DMS53 treated with DMSO at 0.1 percent for 48 hours (cell line): ENCODE results near the gene PRRG4.
"Not testable (repeated sequence)": the region's sequence is repeated elsewhere in the genome, so short reads cannot be mapped to it uniquely, and the experiment has no call there.

Experiments
- DNase-seq: peaks from one replicate; lab custom pipeline; 2025; ENCODE audit not compliant: unreplicated experiment; lab: John Stamatoyannopoulos, UW

Gene PRRG4

DNA sequence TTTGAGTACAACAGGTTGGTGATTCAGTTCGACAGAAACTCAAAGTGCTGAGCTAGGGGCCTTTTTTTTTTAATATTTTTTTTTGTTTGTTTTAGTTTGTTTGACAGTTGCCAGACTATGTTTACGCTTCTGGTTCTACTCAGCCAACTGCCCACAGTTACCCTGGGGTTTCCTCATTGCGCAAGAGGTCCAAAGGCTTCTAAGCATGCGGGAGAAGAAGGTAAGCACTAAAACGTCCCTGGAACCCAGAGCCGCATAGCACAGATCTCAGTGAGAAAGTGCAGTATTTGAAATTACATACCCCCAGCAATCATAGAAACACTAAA lies 649 bp downstream of the PRRG4 start:
- peak; percentile 52 for DNase-seq

DNA sequence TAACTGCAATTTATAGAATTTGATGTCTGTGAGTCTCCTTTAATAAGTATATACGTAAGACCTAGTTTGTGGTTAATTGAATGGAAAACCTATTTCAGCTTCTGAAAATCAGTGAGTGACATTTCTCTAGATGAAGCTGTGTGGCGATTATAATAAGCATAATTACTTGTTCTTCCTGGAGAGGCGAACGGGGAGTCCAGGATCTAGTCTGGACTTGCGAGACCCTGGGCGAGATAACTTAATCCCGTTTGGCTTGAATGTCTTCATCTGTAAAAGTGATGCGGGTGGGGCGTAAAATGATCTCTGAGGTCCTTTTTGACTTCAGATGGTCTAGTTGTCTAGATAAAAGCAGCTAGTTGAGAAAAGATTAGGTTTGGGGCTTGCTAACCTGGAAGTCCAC lies 1.1 kb downstream of the PRRG4 start:
- DNase-seq = no peak

DNA sequence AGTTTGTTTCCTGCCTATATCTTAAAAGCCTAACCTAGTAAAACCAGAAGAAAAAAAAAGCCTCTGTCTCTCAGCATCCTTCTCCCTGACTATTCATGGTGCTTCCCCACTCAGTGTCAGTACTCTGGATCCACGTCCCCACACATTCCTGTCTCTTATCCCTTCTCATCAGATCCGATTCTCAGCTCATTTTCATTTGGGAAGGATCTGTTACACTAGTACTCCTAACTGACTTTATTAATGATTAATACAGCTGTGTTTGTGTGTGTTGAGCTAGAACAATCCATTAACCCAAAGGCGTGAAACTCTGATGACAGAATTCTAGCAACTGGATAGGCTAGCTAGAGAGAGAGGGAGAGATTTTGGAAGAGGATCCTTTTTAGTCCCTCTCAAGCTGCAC lies 1.5 kb downstream of the PRRG4 start:
- no peak for DNase-seq

DNA sequence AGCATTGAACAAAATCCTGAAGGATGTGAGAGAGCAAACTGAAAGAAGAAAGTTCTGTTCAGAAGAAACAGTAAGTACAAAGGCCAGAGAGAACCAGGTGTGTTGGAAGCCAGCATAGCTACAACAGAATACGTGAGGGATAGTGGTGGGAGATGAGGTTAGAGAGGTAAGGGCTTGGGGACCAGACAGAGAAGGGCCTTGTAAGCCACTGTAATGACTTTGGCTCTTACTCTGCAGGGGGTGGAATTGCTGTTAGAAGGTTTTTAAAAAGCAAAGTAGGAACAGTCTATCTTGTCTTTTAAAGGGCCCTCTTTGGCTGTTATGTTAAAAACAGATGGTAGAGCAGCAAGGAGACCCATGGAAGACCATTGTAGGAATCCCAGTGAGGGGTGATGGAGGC lies 4.2 kb downstream of the PRRG4 start:
- DNase-seq = no peak

DNA sequence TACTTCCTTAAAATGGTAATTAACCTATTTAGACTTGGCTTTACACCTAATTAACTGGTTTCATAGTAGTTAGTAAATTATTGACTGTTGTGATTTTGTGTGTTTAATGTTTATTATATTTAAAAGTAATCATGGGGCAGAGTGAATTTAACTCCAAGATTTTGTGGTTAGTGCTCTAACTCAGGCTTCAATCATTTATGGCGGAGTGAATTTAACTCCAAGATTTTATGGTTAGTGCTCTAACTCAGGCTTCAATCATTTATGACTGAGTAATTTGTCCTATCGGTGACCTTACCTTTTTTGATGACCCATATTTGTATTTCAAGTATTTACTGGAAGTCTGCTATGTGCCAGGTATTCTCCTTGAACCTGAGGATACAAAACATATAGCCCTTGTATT lies 7.2 kb downstream of the PRRG4 start:
- DNase-seq = no peak

DNA sequence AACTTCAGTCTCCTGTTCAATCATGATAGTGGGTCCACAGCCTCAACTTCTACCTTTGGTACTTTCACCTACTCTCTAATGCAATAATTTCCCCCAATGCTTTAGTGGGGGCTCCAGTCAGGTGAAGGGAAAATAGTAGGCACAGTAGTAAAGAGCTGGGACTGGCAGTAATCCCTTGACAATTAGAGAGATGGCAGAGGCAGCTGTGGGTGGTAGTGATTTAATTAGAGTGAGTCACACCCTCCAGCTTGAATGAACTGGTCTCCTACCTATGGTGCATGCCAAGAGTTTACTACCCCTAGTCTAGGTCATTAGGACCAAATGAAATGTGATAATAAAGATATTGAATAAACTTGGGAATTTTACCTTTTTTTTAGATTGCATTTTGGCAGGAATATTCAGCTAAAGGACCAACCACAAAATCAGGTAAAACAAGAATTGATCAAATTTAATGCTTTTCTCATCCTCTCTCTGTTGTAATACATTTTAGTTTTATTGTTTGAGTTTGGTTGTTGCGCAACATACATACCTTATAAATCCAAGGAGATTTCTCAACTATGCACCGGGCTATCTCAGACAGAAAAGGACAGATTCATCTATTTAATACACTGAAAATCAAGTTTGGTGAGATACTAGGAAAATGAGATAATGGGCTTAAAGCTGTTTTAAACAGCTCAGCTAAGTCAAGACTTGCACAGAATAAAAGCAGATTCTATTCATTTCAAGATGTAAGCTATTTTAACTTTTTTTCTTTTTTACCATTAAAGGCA lies 9.0 kb downstream of the PRRG4 start:
- DNase-seq = no peak

DNA sequence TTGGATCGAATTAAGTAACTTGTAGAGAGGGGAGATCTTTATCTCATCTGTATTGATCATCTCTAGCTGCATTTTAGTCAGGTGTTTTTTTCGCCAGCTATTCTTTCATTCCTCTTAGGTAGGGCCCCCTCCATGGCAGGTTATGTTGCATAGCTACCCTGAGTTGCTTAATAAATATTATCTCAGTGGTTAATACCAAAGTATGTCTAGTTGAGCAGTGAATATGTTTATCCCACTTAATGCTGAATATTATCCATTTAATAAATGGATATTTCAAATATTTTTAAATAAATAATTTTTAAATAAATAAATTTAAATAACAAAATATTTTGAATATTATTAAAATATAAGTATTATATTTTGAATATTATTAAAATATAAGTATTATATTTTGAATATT lies 9.6 kb downstream of the PRRG4 start:
- no peak for DNase-seq

DNA sequence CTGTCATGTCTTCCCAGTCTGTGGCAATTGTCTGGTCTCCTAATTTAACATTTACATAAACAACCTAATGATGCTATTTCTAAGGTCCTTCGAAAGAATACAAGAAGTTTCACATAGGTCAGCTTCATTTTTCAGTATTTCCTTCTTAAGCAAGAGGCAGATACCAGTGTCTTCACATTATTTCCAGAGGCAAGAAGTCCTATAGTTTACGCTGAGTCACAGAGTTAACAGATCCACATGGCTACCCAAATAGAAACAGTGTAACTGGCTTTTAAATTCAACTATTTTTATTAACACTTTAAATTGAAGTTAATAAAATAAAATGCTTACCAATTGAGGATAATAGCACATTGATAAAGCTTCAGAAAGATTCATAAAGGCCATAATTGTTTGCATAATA lies 10.9 kb downstream of the PRRG4 start:
- no peak for DNase-seq

DNA sequence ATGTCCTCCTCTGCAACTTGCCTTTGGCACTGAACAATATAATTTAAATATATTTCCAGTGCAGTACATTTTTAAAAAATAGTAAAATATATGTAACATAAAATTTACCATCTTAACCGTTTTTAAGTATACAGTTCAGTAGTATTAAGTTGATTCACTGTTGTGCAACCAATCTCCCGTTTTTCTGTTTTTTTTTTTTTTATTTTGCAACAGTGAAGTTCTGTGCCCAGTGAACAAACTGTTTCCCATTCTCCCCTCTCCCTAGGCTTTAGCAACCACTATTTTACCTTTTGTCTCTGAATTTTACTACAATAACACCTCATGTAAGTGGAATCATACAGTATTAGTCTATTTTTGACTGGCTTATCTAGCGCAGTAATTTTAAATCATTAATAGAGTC lies 13.8 kb downstream of the PRRG4 start:
- no peak for DNase-seq

DNA sequence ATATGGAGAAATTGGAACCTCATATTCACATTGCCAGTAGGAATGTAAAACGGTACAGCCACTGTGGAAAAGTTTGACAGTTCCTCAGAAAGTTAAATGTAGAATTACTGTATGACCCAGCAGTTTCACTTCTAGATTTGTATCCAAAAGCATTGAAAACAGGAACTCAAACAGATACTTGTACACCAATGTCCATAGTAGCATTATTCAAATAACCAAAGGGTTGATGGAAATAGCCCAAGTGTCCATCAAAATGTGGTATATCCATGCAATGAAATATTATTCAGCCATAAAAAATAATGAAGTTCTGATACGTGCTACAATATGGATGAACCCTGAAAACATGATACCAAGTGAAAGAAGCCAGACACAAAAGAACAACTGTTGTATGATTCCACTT lies 17.8 kb downstream of the PRRG4 start:
- no peak for DNase-seq

DNA sequence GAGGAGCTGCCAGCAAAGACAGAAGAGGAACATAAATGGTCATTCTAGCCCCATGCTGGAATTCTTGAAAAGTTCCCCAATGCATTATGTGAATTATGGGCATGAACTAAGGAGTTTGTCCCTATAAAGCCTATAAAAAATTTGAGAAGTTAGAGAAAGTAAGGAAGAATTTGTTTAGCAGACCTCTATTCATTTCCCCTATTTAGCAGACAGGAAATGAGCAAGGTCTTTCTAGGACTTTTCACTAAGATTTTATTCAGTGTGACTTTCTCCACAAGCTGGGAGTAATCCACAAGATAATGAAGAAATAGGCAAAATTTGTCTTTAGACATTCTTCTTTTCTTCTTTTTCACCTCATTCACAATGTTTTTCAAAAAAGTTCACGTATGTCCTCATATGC lies 20.0 kb downstream of the PRRG4 start:
- no peak for DNase-seq

DNA sequence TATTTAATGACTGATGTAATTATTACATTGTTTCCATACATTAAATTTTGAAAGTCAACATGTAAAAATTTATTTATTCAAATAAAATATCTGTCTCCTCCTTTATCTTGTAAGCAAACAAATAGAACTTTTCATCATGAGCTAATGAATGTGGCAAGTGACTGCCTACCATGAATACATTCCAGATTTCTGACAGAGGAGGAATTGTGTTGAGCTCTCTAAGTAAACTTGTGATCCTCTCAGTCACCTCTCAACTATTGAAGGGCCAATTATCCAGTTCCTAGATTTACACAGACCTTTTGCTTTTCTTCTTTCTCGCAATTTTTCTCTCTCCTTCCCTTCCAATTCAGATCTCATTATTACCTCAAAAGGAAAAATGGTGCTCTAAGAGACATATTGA lies 21.5 kb downstream of the PRRG4 start:
- DNase-seq = no peak

DNA sequence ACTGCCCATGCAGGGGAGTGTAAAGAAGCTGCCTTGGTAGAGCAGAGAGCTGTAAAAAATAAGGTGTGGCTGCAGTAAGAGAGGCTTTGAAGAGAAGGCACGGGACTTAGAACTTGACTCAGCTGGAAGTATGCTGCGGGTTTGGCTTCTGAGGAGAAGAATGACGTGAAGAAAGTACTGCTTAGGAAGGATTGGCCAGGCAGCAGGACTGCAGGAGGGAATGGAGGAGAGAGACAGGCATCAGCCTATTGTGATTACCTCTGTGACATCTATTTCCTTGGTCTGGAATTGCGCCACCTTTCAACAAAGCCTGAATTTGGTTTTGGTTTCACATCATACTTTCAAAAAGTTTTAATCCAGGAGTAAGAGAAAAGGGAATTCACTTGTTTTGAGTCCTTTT lies 22.5 kb downstream of the PRRG4 start:
- no peak for DNase-seq

DNA sequence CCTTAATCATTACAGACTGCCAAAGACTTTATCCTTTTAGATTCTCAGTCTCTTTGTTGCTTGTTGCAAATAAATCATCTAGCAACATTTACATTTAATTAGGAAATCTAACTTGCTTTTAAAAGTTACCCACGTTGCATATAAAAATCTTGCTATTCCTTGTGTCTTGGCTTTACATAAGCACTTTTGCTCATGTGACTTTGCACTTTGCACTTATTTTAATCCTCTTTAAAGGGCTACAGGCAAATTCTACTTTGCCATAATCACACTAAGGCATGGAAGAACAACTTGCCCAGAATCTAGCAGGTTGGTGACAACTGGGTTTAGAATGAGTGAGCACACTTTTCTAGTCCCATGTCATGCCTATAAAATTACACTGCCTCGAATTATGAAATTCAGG lies 25.9 kb downstream of the PRRG4 start:
- DNase-seq = no peak

DNA sequence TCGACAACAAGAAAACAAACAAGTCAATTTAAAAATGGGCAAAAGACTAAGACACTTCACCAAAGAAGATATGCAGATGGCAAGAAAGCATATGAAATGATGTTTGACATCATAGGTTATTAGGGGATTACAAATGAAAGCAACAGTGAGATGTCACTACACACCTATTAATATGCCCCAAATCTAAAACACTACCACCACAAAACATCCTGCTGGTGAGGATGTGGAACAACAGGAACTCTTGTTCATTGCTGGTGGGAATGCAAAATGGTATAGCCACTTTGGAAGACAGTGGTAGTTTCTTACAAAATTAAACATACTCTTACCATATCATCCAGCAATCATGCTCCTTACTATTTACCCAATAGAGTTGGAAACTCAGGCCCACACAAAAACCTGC lies 29.0 kb downstream of the PRRG4 start:
- DNase-seq = no peak

DNA sequence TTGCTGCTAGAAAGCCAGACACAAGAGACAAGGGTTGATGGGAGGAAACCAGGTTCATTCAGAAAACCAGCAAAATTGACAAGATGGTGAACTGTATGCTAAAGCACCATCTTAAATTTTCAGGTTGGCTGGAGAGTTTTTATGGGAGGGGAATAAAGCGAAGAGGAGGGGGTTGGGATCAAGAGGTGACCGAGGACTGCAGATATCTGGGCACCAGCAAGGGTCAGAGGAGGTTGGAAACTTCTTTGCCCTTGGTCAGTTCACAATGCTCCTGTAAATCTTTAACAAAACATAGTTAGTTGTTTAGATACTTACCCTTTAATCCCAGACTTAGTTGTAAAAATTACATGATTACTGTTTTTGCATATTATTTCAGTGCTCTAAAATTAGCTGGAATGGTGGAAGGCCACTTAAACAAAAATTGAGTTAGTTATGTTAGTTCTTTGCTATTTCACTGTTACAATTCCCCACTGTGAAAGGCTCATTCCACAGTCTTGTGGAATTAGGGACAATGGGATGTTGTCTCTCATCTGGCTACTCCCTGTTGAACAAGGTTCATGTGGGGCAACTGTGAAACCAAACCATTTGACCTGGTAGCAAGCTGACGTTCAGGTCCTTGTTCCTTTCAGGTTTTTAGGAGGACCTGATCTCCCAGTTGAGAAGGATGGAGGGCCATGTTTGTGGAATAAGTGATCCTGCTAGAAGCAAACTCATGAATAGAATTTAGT lies 32.3 kb downstream of the PRRG4 start:
- no peak for DNase-seq

DNA sequence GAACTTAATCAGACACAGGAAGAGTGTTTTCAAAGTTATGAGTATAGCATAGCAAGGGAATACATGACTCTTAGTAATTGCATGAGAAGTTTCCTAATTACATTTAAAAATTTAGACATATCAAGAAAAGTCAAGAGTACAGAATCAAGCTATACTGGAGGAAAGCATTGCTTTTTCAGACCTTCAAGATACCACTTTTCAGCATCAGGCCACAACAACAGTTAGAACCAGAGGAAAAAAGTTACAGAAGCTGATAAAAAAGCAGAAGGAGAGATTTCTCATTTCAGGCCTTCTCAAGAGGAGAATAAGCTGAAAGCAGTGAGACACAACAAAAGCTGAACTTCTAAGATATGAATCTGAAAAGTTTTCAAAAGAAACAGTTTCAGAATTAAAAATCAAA lies 34.8 kb downstream of the PRRG4 start:
- DNase-seq = no peak

DNA sequence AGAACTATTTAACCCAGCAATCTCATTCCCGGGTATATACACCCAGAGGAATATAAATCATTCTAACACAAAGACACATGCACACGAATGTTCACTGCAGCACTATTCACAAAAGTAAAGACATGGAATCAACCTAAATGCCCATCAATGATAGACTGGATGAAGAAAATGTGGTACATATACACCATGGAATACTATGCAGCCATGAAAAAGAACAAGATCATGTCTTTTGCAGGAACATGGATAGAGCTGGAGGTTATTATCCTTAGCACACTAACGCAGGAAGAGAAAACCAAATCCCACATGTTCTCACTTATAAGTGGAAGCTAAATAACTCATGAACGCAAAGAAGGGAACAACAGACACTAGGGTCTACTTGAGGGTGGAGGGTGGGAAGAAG lies 39.0 kb downstream of the PRRG4 start:
- DNase-seq = not testable (repeated sequence)

DNA sequence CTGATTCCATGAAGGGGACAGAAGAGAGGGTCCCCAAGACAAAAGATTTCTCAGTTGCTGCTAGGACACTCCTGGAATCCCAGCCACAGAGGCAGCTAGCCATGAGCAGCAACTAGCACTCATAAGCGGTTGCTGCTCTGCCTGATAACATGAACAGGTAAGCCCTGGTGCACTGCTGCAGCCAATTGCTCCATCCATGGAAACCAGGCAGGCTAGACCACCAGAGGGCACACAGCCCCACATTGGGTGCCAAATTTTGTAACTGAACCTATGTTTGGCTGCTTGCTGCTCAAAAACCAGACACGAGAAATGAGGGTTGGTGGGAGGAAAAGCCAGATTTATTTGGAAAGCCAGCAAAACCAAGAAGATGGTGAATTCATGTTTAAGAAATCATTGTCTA lies 40.9 kb downstream of the PRRG4 start:
- DNase-seq = no peak

DNA sequence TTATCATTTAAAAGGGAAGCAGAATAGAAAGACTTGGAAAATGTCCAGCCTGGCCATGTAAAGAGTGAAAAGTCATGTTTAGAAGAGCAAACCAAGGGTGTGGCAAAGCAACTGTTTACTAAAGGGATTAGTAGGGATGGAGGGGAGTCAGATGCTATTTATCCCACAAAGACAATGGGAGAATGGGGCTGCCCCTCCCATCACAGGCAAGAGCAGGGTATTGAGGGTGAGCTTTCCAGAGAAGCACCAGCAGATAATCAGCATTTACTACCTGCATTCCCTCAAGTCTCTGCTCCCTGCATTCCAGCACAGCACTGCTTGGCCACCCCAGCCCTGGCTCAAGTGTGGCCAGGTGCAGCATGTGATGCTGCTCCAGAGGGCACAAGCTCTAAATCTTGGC lies 44.4 kb downstream of the PRRG4 start:
- DNase-seq = no peak

DNA sequence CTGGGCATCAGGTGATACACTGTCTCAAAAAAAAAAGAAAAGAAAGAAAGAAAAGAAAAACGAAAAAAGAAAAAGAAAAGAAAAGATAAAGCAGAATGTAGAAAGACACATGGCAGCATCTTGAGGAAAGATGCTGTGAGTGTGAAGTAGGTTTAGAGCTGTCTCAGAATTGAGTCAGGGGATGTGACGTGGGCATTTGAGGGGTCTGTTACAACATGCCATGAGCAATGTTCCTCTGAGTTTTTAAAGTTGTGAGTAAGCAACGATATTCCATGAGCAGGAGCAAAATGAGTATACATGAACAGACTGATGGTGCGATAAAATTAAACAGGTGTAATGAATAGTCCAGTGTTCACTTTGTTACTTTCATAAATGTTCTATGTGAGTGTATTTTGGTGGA lies 51.6 kb downstream of the PRRG4 start:
- DNase-seq = no peak

DNA sequence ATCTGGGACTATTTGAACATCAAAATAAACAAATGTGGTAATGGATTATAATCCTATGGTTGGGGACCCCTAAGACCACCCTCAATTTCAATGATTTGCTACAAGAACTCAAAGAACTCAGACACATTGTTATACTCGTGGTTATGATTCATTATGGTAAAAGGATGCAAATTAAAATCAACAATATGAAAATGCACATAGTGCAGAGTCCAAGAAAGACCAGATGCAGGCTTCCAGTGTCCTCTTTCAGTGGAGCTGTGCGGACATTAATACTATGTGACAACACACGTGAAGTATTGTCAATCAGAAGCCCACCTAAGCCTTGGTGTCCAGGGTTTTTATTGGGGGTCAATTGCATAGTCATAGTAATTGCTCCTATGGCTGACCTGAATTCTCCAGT lies 53.7 kb downstream of the PRRG4 start:
- no peak for DNase-seq

DNA sequence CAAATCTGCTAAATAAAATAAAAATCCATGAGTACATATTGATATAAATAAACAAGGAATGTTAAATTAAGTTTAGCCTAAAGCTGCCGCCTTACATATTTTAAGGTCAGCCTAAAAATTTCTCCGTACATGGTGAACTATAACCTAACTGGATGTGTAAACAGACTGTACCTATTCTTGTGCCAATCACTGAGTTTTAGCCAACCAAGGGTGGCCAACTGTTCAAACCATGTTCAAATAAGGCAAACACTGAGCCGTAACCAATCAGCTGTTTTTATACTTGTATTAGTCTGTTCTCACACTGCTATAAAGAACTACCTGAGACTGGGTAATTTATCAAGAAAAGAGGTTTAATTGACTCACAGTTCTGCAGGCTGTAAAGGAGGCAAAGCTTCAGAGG lies 54.3 kb downstream of the PRRG4 start:
- DNase-seq = no peak
